Measurements from ENCODE around the gene AHR. TPM values are rescaled to one million over a fixed set of nuclear protein-coding genes. Genes with fewer than 3 reads are reported as not detected.
"Not testable (repeated sequence)": the region's sequence is repeated elsewhere in the genome, so short reads cannot be mapped to it uniquely, and the experiment has no call there.

AHR gene
- total and polyA plus RNA-seq, 2 donors (not counting 1 experiment from before 2014, with no cell fraction given): 4.8 to 11.2 TPM

GRCh38 chr7:17353650-17354419 lies 55.4 kb downstream of the AHR start:
- 92% methylated on average over 1 of the region's 6 CpGs for WGBS (ENCODE audit: insufficient coverage)
- H4K20me1 ChIP-seq (ENCODE audit: control insufficient read depth, insufficient read depth, low read length, poor library complexity, severe bottlenecking); intact Hi-C loops (cut with micrococcal nuclease); H3K27me3 ChIP-seq (replicated peaks in 1 of 4; ENCODE audit: control extremely low read depth in 1 of 4, control insufficient read depth in 3 of 4, insufficient read depth in 4 of 4, low read length in 3 of 4); H3K9me3 Mint-ChIP-seq (ENCODE audit: insufficient read depth); H2AFZ ChIP-seq (ENCODE audit: insufficient read depth, low read depth, low read length, poor library complexity, severe bottlenecking); ATAC-seq (ENCODE audit: low read depth); H3K79me2 ChIP-seq (ENCODE audit: control insufficient read depth, insufficient read depth, low read length); H3K4me2 ChIP-seq (replicated peaks; ENCODE audit: low read depth, low read length, poor library complexity, severe bottlenecking); H3K27ac Mint-ChIP-seq; H3K27ac ChIP-seq (ENCODE audit: low read length in 2 of 2); H3K36me3 ChIP-seq (replicated peaks in 1 of 2; ENCODE audit: control extremely low read depth in 1 of 2, control insufficient read depth in 1 of 2, extremely low read depth in 1 of 2, insufficient read depth in 2 of 2, low read length in 1 of 2); H3K9ac ChIP-seq (ENCODE audit: low read length); H3K4me3 ChIP-seq (ENCODE audit: control extremely low read depth in 1 of 5, extremely low read depth in 1 of 5, insufficient read depth in 1 of 5, low read depth in 2 of 5, low read length in 4 of 5); POLR2A ChIA-PET; CTCF ChIA-PET; H3K4me3 Mint-ChIP-seq; H3K27me3 Mint-ChIP-seq; H3K4me1 ChIP-seq (ENCODE audit: control insufficient read depth in 2 of 2, insufficient read depth in 2 of 2, low read length in 2 of 2); H3K9me3 ChIP-seq (ENCODE audit: control extremely low read depth in 1 of 3, control insufficient read depth in 2 of 3, insufficient read depth in 1 of 3, low read length in 2 of 3): not testable (repeated sequence)
- peaks cover 15% of the 10 kb centered on the region for H3K4me1 Mint-ChIP-seq
- peak; percentile 7 for DNase-seq

- no peaks in the 10 kb centered on the region for H3K79me2 ChIP-seq (ENCODE audit: control insufficient read depth, insufficient read depth, low read length)
- Mint-ChIP-seq H3K4me3 (no peak overlapping the region), H3K27me3 (no peaks in the 10 kb centered on the region), H3K9me3 (ENCODE audit: insufficient read depth) (peaks cover 2% of the 10 kb centered on the region), H3K4me1 (peaks cover 14% of the 10 kb centered on the region), H3K27ac (no peak overlapping the region)
- H3K9ac ChIP-seq (ENCODE audit: low read length): no peak overlapping the region
- intact Hi-C loops (cut with micrococcal nuclease): no loop called here
- H3K27me3 ChIP-seq (replicated peaks in 1 of 4; ENCODE audit: control extremely low read depth in 1 of 4, control insufficient read depth in 3 of 4, insufficient read depth in 4 of 4, low read length in 3 of 4): no peaks in the 10 kb centered on the region
- WGBS (ENCODE audit: insufficient coverage): 92% methylated on average over 6 of the region's 6 CpGs
- POLR2A ChIA-PET: no interaction called here
- CTCF ChIA-PET: no interaction called here
- no peak overlapping the region for H2AFZ ChIP-seq (ENCODE audit: insufficient read depth, low read depth, low read length, poor library complexity, severe bottlenecking)
- no peaks in the 10 kb centered on the region for H3K36me3 ChIP-seq (replicated peaks in 1 of 2; ENCODE audit: control extremely low read depth in 1 of 2, control insufficient read depth in 1 of 2, extremely low read depth in 1 of 2, insufficient read depth in 2 of 2, low read length in 1 of 2)
- TF ChIP-seq EZH2 (IDR thresholded peaks at IDR 0.05; ENCODE audit: borderline replicate concordance, insufficient read depth, low read depth, low read length, poor library complexity, severe bottlenecking) (no peak), CTCF (IDR thresholded peaks at IDR 0.05) (no peak)
- DNase-seq: no peak
- H3K4me2 ChIP-seq (replicated peaks; ENCODE audit: low read depth, low read length, poor library complexity, severe bottlenecking): no peak overlapping the region
- H3K27ac ChIP-seq (ENCODE audit: low read length in 2 of 2): no peak overlapping the region
- no peak for ATAC-seq (ENCODE audit: low read depth)
- H3K4me1 ChIP-seq (ENCODE audit: control insufficient read depth in 2 of 2, insufficient read depth in 2 of 2, low read length in 2 of 2): peaks cover 0 to 5% of the 10 kb centered on the region in 2 donors
- H3K9me3 ChIP-seq (ENCODE audit: control extremely low read depth in 1 of 3, control insufficient read depth in 2 of 3, insufficient read depth in 1 of 3, low read length in 2 of 3): no peaks in the 10 kb centered on the region
- no peaks in the 10 kb centered on the region for H4K20me1 ChIP-seq (ENCODE audit: control insufficient read depth, insufficient read depth, low read length, poor library complexity, severe bottlenecking)
- H3K4me3 ChIP-seq (ENCODE audit: control extremely low read depth in 1 of 5, extremely low read depth in 1 of 5, insufficient read depth in 1 of 5, low read depth in 2 of 5, low read length in 4 of 5): no peak overlapping the region
Observed at GRCh38 chr7:17354473-17354872, 56.0 kb downstream of the AHR start.
